Skin of body (tissue), 2 donors: ENCODE results near the gene GTF2H4. TPM values are rescaled to one million over a fixed set of nuclear protein-coding genes. Genes with fewer than 3 reads are reported as not detected.
"Not testable (repeated sequence)": the region's sequence is repeated elsewhere in the genome, so short reads cannot be mapped to it uniquely, and the experiment has no call there.

Source experiments
- DNase-seq: peaks from one replicate; lab custom pipeline; 2025; lab: John Stamatoyannopoulos, UW
- total RNA-seq: library from RNA; depleted of rRNA; stranded (reverse); fragments of >200 nt; gene quantifications from one replicate; pipeline ENCODE4 v1.2.3, GENCODE V29; 2014

Gene GTF2H4
- total RNA-seq, 1 donor from 2014 or later: 14.3 TPM

GRCh38 chr6:30894935-30895334, 13.1 kb upstream of the GTF2H4 start:
- no peak for DNase-seq

DNA sequence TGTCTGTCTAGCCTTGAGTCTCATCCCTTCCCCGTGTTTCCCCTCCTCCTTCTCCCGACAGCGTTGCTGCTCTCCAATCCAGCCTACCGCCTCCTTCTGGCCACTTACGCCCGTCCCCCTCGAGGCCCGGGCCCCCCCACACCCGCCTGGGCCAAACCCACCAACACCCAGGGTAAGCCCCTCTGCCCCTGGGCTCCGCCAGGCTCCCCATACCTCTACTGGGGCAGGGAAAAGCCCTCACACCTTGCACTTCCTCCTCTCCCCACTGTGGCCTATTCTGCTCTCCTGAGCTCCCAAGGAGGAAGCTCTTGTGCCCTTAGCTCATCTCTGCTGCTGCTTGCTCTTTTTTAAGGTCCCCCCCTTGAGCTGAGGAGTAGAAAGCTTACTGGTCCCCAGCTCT, 12.7 kb upstream of the GTF2H4 start:
- DNase-seq: no peak

GRCh38 chr6:30896541-30896940, 11.5 kb upstream of the GTF2H4 start:
- no peak for DNase-seq

DNA sequence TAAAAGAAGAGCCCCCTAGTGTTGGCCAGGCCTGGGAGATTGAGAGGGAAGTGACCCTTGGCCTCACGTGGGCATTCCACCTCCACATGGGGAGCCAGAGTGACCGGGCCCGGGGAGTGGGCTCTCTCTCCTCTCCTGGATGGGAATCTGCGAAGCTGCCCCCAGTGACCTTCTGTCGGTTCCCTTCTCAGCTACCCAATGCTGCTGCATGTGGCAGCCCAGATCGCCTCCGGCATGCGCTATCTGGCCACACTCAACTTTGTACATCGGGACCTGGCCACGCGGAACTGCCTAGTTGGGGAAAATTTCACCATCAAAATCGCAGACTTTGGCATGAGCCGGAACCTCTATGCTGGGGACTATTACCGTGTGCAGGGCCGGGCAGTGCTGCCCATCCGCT, 10.1 kb upstream of the GTF2H4 start:
- no peak for DNase-seq

DNA sequence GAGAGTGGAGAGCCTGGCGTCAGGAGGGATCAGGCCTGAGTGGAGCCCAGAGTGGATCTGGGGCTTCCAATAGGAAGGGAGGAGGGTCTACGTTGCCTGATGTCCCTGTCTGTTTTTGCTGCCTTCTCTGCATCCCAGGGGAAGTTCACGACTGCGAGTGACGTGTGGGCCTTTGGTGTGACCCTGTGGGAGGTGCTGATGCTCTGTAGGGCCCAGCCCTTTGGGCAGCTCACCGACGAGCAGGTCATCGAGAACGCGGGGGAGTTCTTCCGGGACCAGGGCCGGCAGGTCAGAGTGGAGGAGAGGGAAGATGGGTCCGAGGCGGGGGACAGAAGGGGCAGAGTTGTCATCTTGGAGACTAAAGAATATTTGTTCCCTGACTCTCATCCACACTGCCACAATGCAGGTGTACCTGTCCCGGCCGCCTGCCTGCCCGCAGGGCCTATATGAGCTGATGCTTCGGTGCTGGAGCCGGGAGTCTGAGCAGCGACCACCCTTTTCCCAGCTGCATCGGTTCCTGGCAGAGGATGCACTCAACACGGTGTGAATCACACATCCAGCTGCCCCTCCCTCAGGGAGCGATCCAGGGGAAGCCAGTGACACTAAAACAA, 9.2 kb upstream of the GTF2H4 start:
- DNase-seq: no peak

- no peak for DNase-seq
These were observed 7.1 kb upstream of the GTF2H4 start for GRCh38 chr6:30900863-30901417.

- no peak for DNase-seq
These were observed 6.6 kb upstream of the GTF2H4 start for GRCh38 chr6:30901436-30901835.

DNA sequence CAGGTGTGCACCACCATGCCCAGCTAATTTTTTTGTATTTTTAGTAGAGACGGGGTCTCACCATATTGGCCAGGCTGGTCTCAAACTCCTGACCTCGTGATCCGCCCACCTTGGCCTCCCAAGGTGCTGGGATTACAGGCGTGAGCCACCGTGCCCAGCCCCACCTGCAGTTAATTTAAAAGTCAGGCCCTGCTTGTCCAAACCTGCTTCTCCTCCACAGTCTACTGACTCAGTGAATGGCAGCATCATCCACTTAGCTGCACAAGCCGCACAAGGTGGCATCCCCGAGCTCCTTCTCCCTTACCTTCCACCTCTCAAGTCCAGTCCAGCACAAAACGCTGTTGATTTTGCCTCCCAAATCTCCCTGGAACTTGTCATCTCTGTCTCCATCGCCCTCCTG, 5.8 kb upstream of the GTF2H4 start:
- not testable (repeated sequence) for DNase-seq

GRCh38 chr6:30902709-30903108, 5.3 kb upstream of the GTF2H4 start:
- no peak for DNase-seq

DNA sequence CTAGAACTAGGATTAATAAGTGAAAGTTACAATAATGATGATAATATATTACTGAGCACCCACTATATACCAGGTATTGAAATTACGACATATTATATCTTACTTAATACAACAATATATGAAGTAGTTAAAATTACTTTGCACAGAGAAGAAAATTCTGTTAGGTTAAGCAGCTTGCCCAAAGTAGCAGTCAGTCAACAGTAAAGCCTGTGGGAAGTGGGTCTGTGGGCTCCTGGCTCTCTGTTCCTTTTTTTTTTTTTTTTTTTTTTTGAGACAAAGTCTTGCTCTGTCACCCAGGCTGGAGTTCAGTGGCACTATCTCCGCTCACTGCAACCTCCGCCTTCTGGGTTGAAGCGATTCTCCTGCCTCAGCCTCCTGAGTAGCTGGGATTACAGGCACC, 4.8 kb upstream of the GTF2H4 start:
- no peak for DNase-seq

DNA sequence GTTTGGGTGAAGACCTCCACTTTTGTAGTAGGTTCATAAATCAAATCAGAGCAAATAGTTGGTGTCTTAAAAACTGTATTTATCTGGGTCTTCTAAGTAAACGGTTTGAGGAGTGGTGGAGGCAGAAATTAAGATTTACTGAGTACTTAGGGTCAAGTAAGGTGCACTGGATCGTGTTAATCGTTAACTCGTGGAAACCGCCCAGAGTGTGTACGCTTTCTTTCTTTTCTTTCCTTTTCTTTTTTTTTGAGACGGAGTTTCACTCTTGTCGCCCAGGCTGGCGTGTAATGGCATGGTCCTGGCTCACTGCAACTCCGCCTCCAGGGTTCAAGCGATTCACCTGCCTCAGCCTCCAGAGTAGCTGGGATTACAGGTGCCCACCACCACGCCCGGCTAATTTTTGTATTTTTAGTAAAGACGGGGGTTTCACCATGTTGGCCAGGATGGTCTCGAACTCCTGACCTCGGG, 683 bp upstream of the GTF2H4 start:
- DNase-seq: not testable (repeated sequence)

GRCh38 chr6:30908700-30909099, 693 bp downstream of the GTF2H4 start:
- DNase-seq: no peak

GRCh38 chr6:30910473-30910872, 2.5 kb downstream of the GTF2H4 start:
- DNase-seq: not testable (repeated sequence)

DNA sequence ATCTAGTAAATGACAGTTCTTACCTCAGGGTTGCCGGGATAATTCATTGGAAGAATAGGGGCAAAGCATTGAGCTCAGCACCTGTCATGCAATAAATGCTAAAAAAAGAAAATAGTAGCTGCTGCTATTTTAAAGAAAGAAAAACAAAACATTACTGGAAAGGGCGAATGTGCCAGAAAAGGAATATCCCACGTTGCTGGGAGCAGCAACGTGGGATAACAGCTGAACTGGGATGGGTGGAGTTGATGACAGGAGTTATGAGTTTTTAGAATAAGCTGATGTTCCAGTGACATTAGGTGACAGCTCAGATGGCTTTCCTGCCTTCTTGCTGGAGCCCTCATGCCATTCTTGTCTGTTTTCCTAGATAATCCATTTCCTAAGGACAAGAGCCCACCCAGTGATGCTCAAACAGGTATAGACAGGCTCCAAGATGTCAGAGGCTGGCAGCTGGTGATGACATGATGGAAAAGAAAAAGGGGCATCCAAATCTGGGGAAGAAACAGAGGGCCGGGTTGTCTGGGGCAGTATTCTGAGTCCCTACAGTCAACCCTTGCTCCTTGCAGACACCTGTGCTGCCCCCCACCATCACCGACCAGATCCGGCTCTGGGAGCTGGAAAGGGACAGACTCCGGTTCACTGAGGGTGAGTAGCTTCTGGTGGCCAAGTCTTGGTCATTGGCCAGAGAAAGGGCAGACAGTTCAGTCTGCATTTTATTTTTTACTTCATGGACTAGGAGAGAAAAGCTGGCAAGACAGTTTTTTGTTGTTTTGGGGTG, 4.9 kb downstream of the GTF2H4 start:
- no peak for DNase-seq

DNA sequence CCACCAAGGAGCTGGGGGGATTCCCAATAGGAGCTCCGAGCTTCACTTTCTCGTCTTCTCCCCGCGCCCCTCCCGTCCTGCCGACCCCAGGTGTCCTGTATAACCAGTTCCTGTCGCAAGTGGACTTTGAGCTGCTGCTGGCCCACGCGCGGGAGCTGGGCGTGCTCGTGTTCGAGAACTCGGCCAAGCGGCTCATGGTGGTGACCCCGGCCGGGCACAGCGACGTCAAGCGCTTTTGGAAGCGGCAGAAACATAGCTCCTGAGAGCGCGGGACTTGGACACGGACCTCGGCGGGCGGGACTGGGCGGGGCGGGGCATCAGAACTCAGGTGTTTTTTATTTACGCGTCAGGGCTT, 5.7 kb downstream of the GTF2H4 start:
- DNase-seq: no peak

DNA sequence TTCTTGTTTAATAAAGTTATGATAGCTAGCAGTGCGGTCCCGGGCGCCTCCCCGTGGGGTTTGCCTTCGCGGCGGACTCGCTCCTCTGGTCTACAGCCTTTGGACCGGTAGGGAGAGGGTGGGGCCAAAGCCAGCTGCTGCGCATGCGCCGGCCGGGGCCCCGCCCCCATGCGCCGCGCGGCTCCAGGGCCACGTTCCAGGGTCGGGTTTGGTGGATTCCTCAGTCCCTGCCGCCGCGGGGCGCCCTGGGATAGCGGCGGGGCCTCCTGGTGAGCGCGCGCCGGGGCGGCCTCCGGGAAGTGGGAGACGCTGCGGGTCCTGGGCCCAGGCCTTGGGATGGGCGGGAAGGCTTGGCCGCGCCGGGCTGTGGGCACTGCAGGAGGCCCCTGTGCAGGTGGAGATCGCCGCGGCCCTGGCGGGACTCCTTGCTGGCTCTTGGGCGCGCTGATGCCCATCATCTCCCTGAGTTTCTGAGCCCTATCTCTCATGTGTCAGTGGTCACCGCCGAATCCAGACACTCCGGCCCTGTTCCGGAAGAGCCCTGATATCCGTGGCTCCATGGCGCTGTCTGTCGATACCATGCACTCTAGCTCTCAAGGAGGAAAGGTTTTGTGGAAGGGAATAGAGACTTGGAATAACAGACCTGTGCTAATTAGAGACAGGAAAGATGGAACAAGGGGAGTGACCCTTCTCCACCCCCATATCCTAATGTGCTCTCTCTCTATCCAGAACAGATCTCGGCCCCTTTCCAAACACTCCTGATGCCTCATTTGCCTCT, 6.3 kb downstream of the GTF2H4 start, which contains the start of gene VARS2:
Gene VARS2, plus strand, starts transcription at position 163 of the 778 bp plus-strand sequence. Its CDS starts 599 bp downstream, at position 762.
- DNase-seq: peak; percentile 87

DNA sequence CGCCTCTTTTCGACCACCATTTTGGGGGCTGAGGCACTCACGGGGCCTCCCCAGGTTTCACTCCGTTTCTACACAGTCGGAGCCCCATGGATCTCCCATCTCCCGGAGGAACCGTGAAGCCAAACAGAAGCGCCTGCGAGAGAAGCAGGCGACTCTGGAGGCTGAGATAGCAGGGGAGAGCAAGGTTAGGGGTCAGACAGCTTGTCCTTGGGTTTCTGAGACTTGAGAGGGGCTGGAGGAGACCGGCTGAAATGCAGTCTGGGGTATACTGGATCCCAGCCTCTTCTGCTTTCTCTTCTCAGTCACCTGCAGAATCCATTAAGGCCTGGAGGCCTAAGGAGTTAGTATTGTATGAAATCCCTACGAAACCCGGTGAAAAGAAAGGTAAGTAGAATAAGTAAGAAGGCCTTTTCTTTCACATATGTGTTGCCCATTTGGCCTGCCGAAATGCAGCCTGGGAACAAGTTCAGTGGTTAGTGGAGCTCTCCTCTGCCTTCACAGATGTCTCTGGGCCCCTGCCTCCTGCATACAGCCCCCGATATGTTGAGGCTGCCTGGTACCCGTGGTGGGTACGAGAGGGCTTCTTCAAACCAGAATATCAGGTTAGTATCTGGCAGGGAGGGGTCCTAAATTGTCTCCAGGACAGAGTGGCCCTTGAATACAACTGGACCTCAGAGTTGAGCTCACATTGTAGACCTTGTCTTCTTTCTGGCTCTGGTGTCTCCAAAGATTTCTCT, 7.0 kb downstream of the GTF2H4 start:
- no peak for DNase-seq

DNA sequence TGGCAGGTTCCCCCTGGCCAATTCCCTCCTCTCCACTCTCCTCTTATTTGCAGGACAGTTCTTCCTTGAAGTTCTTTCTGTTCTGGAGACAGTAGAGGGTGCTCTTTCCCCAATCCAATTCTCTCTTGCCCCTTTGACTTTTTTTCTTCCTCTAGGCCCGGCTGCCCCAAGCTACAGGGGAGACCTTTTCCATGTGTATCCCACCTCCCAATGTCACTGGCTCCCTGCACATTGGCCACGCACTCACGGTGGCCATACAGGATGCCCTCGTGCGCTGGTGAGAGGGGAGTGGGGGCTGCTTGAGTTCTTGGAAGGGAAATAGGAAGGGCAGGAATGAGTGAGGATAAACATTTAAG, 7.6 kb downstream of the GTF2H4 start:
- peak; percentile 35 for DNase-seq

DNA sequence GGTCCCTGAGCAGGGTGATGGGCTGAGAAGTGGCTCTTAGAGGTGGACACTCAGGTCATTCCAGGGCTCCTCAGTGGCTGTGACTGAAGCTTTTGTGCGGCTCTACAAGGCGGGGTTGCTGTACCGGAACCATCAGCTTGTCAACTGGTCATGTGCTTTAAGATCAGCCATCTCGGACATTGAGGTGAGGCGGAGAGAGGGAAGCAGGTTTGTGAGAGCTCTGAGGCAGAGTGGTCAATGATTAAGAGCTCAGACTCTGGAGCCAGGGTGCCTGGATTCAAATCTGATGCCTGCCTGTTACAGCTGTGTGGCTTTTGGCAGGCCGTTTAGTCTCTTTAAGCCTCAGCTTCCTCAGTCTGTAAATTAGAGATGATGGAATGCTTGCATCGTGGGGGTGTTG, 9.0 kb downstream of the GTF2H4 start:
- DNase-seq: no peak

- no peak for DNase-seq
These were observed 9.5 kb downstream of the GTF2H4 start for GRCh38 chr6:30917487-30917886.

- no peak for DNase-seq
These were observed 10.7 kb downstream of the GTF2H4 start for GRCh38 chr6:30918670-30919069.
